Transverse colon (tissue), 4 donors: ENCODE data around the gene SCN9A.

Experiments used
- POLR2AphosphoS5 ChIP-seq, 3 donors: sonication (generic); formaldehyde crosslinking; IDR thresholded peaks; one replicate each; pipeline ENCODE4 v1.6.1; 2016; ENCODE audit warnings: antibody characterized with exemption in 3 of 3
- TF ChIP-seq, protein P1 (sequence below), 5 experiments: fragments of 200-600 bp in 3 of 5; fragments of 450-650 bp in 2 of 5; sonication (generic) in 3 of 5; IDR thresholded peaks; 1 replicate in 2 of 5; 2 replicates in 3 of 5; pipeline ENCODE4 v1.5.1; 2016 to 2017; ENCODE audit warnings: antibody characterized with exemption in 5 of 5, inconsistent platforms in 3 of 5, mild to moderate bottlenecking in 2 of 5, moderate library complexity in 1 of 5

DNA sequence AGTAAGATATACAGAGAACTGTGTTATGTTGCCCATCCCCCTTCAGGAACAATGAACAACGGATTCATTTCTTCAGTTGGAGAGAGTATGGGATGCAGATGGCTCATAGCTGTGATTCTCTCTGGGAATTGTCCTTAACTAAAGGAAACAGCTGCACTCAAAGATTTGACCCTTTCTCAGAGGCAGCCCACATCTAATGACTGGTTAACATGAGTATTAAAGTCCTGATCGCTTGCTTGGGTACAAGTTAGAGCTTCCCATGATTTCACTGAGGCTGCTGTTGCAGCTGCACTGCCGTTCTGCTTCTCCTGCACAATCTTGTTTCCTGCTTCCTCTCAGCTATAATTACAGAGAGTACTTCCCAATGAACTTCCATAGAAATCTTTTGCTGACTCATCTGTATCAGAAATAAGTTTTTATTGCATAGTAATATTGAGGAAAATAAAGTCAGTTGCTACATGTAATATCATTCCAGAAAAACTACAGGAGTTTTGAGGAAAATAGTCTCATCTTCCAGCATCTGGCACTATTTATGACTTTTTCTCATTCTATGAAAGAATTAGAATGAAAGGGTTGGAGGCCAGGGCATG is 12.8 kb upstream of the SCN9A start:
- no peak for TF ChIP-seq POLR2AphosphoS5 (IDR thresholded peaks at IDR 0.05)
- TF ChIP-seq, protein P1, sequence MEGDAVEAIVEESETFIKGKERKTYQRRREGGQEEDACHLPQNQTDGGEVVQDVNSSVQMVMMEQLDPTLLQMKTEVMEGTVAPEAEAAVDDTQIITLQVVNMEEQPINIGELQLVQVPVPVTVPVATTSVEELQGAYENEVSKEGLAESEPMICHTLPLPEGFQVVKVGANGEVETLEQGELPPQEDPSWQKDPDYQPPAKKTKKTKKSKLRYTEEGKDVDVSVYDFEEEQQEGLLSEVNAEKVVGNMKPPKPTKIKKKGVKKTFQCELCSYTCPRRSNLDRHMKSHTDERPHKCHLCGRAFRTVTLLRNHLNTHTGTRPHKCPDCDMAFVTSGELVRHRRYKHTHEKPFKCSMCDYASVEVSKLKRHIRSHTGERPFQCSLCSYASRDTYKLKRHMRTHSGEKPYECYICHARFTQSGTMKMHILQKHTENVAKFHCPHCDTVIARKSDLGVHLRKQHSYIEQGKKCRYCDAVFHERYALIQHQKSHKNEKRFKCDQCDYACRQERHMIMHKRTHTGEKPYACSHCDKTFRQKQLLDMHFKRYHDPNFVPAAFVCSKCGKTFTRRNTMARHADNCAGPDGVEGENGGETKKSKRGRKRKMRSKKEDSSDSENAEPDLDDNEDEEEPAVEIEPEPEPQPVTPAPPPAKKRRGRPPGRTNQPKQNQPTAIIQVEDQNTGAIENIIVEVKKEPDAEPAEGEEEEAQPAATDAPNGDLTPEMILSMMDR (IDR thresholded peaks at IDR 0.05), result no peak
